Colonic mucosa (tissue), 4 donors: Measurements from ENCODE around the gene NOP9. TPM values are rescaled to one million over a fixed set of nuclear protein-coding genes. Genes with fewer than 3 reads are reported as not detected.

Experiments
- DNase-seq: peaks from one replicate; pipeline ENCODE4 v3.0.0-alpha.2; 2020
- H3K27ac ChIP-seq: fragments of 200-600 bp; one replicate; pipeline ENCODE4 v1.8.0; 2021
- H3K27me3 ChIP-seq: fragments of 200-600 bp; one replicate; pipeline ENCODE4 v1.8.0; 2021
- H3K36me3 ChIP-seq: fragments of 200-600 bp; one replicate; pipeline ENCODE4 v1.8.0; 2021
- H3K4me1 ChIP-seq: fragments of 200-600 bp; one replicate; pipeline ENCODE4 v1.8.0; 2021; ENCODE audit warnings: mild to moderate bottlenecking
- H3K4me3 ChIP-seq: fragments of 200-600 bp; one replicate; pipeline ENCODE4 v1.8.0; 2021
- H3K9ac ChIP-seq, 2 donors: one replicate each; pipeline ENCODE4 v1.7.0; 2013; ENCODE audit warnings: control low read depth in 2 of 2, low read depth in 2 of 2, low read length in 2 of 2
- H3K9me3 ChIP-seq: fragments of 200-600 bp; one replicate; pipeline ENCODE4 v1.8.0; 2021
- CTCF ChIP-seq: fragments of 200-600 bp; IDR thresholded peaks from one replicate; pipeline ENCODE4 v1.8.0; 2022; ENCODE audit warnings: antibody characterized with exemption, mild to moderate bottlenecking
- intact Hi-C: fragments of 100-400 bp; cut with DNase I; formaldehyde crosslinking; loops from one replicate; pipeline ENCODE4 v1.14.1; 2022
- total RNA-seq, 2 donors: library from RNA; stranded (reverse); fragmentation: NEBNext Ultra II Directional in 1 of 2; extraction: Animal tissue kit (Norgen Biotek cat#: 25700) in 1 of 2; gene quantifications; one replicate each; pipeline ENCODE4 v1.2.1, GENCODE V29; 2021
- donor health status: healthy.
- donor health status: DM: no; HTN: no; CAD: no.
- donor health status: DM: no; HTN: no; CAD: no.

The NOP9 gene, protein sequence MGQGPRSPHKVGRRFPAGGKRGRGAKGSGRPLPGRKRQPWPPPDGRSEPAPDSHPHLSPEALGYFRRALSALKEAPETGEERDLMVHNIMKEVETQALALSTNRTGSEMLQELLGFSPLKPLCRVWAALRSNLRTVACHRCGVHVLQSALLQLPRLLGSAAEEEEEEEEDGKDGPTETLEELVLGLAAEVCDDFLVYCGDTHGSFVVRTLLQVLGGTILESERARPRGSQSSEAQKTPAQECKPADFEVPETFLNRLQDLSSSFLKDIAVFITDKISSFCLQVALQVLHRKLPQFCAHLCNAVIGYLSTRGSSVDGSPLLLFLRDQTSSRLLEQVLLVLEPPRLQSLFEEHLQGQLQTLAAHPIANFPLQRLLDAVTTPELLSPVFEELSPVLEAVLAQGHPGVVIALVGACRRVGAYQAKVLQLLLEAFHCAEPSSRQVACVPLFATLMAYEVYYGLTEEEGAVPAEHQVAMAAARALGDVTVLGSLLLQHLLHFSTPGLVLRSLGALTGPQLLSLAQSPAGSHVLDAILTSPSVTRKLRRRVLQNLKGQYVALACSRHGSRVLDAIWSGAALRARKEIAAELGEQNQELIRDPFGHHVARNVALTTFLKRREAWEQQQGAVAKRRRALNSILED
- total RNA-seq: 10 to 100 TPM; 23.8 to 49.8 TPM

DNA sequence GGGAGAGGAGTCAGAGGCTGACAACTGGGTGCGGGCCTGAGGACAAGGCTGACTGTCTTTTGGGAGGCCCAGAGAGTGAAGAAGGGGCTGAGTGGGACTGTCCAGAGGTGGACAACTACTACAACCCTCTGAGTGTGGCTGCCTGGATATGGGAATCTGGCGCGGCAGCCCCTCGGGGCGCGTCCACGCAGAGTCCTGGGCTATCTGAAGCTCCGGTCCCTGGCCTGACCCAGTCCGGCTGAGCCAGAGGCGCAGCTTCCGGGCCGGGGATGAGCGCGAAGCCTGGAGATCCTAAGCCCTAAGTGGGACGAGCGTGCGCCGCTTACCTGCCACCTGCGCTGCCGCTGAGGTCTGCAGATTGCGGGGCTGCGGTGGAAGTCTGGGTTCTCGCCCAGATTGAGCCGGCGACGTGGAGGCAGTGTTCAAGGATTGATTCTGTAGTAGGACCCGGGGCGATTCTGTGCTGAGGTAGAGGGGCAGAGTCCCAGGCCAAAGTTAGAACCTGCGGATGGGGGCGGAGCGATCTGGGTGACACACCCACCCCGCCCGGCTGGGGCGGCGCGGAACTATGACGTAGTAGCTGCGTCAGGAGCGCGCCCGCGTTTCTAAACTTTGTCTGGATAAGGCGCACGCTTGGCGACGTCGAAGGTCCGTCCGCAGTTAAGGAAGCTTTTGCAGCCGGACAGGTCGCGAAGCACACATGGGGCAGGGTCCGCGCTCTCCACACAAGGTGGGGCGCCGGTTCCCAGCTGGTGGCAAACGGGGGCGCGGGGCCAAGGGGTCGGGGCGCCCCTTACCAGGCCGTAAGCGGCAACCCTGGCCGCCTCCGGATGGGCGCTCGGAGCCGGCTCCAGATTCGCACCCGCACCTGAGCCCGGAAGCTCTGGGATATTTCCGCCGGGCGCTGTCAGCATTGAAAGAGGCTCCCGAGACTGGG, at the start of gene NOP9, which contains the start of gene DHRS1:
Gene NOP9, plus strand, starts transcription at position 596 of the 937 bp plus-strand sequence. Its CDS starts 105 bp downstream, at position 701.
Gene DHRS1, minus strand, starts transcription at position 526 of the 937 bp plus-strand sequence. CDS start 674 bp downstream, outside the sequence.
- peaks cover 16% of the 10 kb centered on the region for H3K36me3 ChIP-seq
- peak; percentile 96 for DNase-seq
- intact Hi-C loops: no loop called here

DNA sequence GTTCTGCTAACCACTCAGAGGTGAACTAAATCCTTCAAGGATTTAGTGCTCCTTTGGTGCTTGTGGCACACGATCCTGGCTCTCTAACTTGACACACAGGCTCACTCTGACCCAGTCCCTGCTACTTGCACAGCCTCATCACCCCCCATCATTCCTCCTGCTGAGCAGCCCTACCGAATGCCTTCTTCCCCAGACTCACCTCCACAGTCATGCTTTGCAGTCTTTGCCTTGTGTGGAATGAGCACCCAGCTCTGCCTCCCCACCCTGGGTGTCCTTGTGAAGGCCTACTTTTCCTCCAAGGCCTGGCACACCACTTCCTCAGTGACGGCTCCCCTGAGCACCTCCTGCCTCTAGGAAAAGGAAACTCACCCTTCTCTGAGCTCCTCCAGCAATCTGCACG, 49.3 kb upstream of the NOP9 start:
- no peak for TF ChIP-seq CTCF
- DNase-seq: no peak

More for the DNA sequence above, at the start of gene NOP9, which contains the start of gene DHRS1:
- Histone ChIP-seq H3K27ac (peak within 1 kb of the TSS; percentile 88), H3K9ac (peak within 1 kb of the TSS; percentile 89 to 95), H3K9me3 (no peaks in the 10 kb centered on the region), H3K4me3 (peak within 1 kb of the TSS; percentile 92), H3K4me1 (peaks cover 13% of the 10 kb centered on the region), H3K27me3 (no peaks in the 10 kb centered on the region)
- TF ChIP-seq CTCF: no peak

DNA sequence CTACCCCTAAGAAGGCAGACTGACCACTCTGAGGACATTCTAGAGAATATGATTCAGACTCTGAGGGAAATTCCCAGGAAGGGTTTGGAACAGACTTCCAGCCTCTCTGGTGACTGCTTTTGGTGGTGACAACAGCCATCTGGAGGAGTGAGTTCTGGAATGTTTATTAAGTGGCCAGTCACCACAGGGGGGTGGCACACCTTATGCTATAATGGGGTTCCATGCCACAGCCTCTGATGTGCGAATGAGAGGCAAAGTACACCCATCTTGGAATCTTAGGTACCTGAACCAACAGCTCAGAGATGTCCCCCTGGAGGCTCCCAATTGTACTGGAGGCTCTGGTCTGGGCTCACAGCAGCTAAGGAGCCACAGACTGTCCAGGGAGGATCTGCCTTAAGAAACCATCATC, 47.8 kb upstream of the NOP9 start:
- Histone ChIP-seq H3K27ac (no peak overlapping the region), H3K27me3 (no peaks in the 10 kb centered on the region), H3K4me3 (no peak overlapping the region), H3K4me1 (no peaks in the 10 kb centered on the region), H3K9ac (no peak overlapping the region), H3K36me3 (no peaks in the 10 kb centered on the region), H3K9me3 (no peaks in the 10 kb centered on the region)
- no peak for DNase-seq
- intact Hi-C loops: no loop called here
- no peak for TF ChIP-seq CTCF

More for the DNA sequence above, 49.3 kb upstream of the NOP9 start:
- Histone ChIP-seq H3K36me3 (no peaks in the 10 kb centered on the region), H3K9ac (no peak overlapping the region), H3K4me1 (no peaks in the 10 kb centered on the region), H3K9me3 (no peaks in the 10 kb centered on the region), H3K4me3 (no peak overlapping the region), H3K27ac (no peak overlapping the region), H3K27me3 (no peaks in the 10 kb centered on the region)
- intact Hi-C loops: no loop called here

- H3K4me3 ChIP-seq: no peak overlapping the region
- no peak overlapping the region for H3K9ac ChIP-seq
- no peak overlapping the region for H3K27ac ChIP-seq
- no peaks in the 10 kb centered on the region for H3K36me3 ChIP-seq
- H3K4me1 ChIP-seq: no peaks in the 10 kb centered on the region
- DNase-seq: no peak
- TF ChIP-seq CTCF: no peak
- intact Hi-C loops: no loop called here
- no peaks in the 10 kb centered on the region for H3K9me3 ChIP-seq
- H3K27me3 ChIP-seq: no peaks in the 10 kb centered on the region
These were observed 47.1 kb upstream of the NOP9 start for GRCh38 chr14:24252289-24253124.
